Measurements from ENCODE around the gene CDC40.
A peak's percentile ranks its signal among the peaks of the same experiment; 100 is the strongest.

CDC40 gene

DNA sequence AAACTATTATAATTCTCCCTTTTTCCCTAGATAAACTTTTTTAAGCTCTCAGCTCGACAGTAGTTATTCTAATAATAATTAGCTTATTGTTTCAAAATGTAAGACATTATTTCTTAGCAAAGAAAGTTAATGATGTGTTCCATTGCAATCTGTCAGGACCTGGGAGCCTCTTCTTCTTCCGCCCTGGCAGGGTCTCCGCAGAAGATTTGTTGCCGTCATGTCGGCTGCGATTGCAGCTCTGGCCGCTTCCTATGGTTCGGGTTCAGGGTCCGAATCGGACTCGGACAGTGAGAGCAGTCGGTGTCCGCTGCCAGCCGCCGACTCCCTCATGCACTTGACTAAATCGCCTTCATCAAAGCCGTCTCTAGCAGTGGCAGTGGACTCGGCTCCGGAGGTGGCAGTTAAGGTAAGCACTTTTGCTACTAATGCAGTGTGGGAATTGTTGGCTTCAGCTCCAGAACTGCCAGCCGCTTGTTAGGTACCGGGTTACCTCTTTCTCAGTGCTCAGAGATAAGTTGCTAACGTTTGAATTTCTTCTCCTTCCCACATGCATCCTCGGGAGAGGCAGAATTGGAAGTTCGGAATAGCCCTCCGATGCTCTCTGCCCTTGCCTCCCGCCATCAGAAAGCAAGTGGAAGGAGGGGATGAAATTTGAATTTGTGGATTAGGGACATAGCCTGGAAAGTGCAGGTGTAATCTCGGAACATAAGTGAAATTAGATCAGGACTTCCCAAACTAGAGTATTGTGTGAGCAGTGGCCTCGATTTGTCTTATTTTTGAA, at the start of gene CDC40:
Gene CDC40 (plus strand): TSS at position 200 of the 781 bp plus-strand sequence. CDS start 18 bp downstream, at position 218.
- DNase-seq (ENCODE audit: low read depth in 2 of 2), result peak in 1 of 2 donors; percentile 29

DNA sequence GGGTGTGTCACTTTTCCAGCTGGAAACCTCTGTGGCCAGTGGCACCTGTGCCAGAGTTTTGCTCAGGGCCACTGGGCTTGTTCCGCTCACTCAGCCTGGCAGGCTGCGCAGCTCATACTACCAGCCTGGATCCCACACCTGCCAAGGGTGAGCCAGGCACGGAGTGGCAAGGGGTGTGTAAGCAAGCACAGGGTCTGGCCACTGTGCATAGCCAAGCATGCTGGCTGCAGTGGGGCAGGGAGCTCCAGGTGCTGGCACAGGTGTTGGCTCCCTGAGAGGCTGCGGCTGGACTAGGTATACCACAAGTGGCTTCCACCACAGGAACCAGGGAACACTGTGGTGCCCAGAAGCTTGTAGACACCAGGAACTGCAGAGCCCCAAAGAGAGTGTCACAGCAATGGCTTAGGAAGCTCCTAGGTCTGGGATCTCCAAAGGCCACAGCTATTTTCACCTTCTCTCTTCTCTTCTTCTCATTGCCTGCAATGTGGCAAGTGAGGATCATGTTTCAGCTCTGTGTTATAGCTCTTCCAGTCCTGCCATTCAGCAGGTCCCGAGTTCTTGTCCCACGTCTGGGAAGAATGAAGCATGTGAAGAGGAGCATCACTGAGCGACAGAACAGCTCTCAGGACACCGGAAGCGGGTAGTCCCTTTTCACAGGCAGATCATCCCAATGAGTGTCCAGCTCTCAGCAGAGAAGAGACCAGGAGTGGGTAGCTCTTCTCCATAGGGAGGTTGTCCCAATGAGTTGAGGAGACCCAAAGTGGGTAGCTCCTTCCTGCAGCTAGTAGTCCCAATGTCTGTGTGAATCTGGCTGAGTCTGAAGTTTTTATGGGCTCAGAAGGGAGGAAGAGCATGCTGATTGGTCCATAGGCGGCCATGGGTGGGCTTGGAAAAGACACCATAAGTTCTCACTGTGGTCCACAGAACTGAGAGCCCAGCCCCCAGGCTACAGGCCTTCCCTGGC, 42.0 kb upstream of the CDC40 start:
- no peak for DNase-seq (ENCODE audit: low read depth in 2 of 2)

DNA sequence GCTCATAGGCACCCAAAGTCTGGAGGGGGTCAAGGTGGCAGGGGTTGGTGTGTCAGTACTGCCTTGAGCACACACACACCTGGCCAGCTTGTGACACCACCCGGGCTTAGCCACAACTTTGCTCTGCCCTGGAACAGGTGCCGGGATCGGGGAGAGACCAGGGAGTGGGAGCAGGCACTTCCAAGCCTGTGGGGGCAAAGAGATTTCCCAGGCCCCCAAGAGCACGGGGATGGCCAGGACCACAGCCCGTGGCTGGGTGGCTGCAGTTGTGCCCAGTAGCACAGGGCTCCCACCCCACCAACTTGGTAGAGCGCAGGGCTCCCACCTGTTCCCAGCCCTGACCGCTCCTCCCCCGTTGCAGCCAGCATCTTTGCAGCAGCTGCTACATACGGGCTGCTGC, 41.2 kb upstream of the CDC40 start:
- DNase-seq (ENCODE audit: low read depth in 2 of 2), result no peak

DNA sequence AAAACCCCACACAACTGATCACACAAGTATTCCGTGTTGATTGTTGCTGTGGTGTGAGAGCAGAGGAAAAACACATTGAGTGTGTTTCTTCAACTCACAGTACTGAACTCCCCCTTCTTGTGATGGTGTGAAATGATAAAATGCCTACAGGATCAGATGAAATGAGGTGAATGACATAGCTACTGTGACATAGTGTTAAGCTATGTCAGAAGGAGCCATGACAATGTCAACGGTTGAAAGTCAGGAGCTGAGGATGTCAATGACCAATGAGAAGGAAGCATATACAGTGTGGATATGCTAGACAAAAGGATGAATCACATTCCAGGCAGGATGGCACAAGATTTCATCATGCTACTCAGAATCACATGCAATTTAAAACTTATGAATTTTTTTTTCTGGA, 39.6 kb upstream of the CDC40 start:
- DNase-seq (ENCODE audit: low read depth in 2 of 2), result no peak

DNA sequence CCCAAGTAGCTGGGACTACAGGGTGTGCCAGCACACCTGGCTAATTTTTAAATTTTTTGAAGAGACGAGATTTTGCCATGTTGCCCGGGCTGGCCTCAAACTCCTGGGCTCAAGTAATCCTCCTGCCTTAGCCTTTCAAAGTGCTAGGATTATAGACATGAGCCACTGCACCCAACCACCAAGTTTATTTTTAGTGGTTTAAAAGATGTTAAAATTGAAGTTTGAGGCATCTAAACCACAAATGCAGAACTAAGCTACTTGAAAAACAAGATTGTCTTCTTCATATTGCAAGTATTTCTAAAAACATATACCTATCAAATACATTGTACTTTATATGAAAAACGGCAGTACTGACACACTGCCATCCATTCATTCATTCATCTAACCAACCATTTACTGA, 32.4 kb upstream of the CDC40 start:
- DNase-seq (ENCODE audit: low read depth in 2 of 2), result no peak

DNA sequence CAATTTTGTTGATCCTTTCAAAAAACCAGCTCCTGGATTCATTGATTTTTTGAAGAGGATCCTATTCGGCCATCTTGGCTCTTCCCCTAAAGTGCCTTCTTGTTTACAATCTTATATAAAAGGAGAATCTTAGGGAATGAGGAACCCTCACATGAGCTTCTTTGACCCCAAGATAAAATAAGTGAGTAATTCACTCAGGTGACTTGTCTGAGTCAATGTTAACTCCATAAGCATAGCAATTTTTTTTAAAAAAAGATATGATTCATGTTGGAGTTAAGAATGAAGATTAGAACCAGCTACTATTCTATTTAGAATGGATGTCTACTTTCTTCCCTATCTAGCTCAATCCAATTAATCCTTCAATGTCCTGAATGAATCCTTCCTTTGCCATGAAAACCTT, 21.7 kb upstream of the CDC40 start:
- DNase-seq (ENCODE audit: low read depth in 2 of 2), result no peak

DNA sequence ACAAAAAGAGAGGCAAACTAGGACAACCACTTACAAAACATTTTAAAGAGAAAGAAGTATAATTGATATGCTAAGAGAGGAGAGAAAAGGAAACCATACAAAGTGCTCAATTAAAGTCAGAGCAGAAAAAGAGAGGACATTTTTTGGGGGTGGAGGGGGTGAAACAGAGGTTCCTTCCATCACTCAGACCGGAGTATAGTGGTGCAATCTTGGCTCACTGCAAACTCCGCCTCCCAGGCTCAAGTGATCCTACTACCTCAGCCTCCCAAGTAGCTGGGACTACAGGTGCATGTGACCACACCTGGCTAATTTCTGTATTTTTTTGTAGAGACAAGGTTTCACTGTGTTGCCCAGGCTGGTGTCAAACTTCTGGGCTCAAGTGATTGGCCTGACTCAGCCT, 10.1 kb upstream of the CDC40 start:
- no peak for DNase-seq (ENCODE audit: low read depth in 2 of 2)

DNA sequence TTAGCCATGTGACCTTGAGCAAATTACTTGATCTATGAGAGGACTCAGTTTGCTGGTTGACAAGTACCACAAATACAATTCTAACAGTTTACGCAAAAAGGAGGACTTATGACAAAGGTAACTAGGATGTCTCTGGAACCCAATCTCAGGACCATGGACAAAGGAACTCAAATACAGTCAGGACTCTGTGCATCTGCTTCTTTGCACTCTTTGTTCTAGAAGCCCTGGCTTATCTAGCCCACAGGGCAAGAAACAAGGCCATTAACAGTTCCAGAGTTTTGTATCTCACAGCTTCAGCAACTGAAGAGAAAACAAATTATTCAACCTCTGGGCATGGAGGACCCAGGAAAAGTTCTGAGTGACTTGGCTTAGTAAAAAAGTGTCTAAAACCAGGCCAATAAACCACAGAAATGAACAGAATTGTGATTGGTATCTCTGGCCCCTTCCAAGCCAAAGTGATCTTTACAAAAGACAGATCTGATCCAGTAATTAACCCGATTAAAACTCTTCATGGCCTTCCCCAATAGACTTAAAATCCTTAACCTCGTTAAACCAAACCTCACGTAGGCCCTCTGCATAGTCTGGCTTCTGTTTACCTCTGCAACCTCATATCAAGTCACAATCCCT, 6.6 kb upstream of the CDC40 start:
- DNase-seq (ENCODE audit: low read depth in 2 of 2), result no peak

DNA sequence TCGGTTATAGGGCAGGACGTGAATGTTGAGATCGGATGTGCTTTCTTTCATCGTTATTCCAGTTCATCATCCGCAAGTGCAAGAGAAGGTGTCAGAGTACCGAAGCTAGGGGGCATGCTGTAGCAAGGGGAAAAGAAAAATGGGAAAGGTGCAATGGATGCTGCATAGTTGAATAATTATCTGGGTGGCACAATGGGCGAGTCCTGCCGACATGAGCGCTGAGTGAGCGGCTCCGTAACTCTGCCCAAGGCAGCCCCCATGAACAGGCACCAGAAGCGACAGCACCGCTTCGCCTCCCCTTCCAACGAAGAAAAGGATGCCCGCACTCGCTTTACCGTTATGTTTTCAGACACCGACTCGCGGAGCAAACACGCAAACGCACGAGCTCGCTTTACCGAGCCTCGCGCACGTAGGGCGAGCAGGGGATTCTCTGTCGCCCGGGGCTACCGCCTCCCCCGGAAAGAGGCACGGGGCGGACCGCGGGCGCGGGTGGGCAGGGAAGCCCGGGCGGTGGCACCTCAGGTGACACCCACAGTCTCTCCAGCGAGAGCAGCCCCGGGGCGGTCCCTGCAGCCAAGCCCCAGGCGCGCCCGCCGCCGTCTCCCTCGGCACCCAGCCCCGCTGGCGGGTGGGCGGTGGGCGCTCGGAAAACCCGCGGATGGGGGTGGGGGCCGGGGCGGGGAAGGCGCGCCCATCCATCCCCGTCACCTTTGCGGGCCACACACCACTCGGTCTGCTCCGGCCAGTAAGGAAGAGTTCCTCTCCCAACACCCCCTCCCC, 1.4 kb upstream of the CDC40 start:
- peak; percentile 45 for DNase-seq (ENCODE audit: low read depth in 2 of 2)

DNA sequence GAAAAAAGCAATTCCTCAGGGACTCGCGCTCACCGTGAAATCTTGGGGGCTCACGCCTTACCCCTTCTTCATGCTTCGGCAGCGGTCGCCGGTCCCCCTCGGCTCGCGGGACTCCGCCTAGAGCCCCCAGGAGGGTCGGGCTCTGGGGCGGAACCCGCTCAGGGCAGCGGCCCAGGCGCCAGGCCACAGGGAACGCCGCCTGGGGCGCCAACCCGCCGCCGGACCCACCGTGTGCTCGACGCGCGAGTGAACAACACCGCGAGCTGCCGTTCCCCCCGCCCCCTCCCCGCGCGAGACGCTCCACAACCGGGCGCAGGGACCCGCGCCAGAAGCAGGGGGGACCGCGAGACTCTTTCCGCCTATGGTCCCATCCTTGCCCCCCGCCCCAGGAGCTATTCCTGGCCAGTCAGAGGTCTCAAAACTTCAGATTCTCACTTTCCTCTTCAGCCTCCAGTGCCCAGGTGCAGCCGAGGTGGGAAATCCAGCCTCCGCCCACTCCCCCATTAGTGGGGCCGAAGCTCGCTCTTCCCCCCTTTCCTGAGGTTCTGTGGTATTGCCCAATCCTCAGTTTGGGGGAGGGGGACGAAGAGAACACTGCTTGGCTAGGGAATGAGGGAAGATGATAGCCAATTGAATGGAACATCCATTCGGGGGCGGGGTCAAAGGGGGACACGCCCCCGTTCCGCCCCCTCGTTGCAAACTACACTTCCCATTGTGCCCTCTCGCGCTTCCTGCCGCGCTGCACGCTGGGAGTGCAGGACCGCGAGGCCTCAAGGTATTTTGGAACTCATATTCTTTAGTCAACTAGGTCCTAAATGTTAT, 610 bp upstream of the CDC40 start, which contains the start of gene WASF1:
Gene WASF1 (minus strand): TSS at position 265 of the 822 bp plus-strand sequence. CDS start 52,069 bp downstream, outside the sequence.
- peak; percentile 73 to 82 for DNase-seq (ENCODE audit: low read depth in 2 of 2)

DNA sequence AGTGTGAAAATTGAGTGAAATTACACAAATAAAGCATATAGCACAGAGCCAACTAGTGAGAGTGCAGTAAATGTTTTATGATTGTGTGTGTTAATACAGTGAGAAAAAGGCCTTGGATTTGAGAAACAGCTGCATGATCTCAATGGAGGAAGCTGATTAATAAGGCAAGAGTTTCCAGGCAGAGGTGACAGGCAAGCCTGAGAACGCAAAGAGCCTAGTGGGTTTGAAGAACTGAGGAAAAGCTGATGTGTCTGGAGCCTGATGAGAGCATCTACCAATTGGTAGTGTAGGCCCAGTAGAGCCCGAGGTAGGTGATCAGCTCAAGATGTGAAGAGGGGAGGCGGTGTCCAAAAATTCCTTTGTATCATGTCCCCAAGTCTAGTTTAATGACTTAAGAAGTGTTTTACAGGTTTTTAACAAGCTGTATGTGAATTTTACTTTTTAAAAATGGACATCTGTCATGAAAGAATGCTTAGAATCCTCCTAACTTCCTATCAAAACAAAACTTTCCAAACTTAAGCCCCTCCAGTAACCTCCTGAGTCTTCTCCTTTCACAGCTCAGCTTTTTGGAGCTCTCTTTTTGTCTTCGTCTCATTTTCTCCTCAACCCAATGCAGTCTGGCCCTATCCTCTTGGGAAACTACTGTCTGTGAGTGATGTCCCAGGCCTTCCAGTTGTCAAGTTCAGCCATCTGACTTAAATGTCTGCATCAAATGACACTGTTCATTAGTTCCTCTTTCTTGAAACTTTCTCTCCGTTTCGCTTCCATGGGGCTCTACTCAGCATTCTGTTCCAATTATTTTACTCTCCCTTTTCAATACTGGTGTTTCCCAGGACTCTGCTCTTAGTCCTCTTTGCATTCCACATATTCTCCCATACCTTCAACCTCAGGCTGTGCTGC, 1.2 kb downstream of the CDC40 start:
- DNase-seq (ENCODE audit: low read depth in 2 of 2), result no peak

DNA sequence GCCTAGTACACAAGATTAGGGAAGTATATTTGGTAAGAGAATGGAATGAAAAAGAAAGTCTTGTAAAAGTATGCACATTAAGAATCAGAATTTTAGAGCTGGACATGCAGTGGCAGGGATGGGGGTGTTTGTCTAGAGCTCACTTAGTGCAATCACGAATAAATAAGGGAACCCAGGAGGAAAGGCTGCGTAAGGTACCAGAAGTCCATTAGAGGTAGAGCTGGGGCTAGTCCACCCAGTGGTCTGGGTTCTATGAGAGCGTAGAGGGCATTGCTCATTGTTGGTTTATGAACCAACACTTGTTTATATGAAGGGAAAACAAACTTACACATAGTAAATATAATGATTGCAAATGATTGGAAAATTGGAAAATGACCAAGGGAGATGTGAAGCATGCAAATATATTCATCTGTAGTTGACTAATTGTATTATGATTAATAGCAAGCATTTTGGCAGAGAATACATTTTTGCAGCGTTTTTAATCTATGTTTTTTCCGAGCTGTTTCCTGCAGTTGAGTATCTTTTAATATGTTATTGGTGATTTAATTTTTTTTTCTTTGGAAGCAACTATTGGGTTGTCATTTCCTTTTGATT, 3.2 kb downstream of the CDC40 start:
- DNase-seq (ENCODE audit: low read depth in 2 of 2), result no peak

DNA sequence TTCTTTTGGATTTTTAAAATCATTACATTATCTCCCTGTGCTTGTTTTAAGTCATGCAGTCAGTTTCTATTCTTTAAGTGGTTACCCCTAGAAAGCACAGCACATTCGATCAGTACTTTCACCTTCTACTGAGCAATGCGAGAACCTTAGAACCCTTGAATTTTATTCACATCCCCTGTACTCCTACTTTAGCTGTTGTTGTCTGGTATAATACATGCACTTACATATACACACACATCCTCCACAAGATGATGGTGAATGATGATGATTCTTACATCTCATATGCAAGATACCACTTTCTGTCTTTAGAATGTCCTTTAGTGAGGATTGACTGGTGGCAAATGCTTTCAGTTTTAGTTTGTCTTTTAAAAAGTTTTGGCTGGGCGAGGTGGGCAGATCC, 5.7 kb downstream of the CDC40 start:
- DNase-seq (ENCODE audit: low read depth in 2 of 2), result no peak

DNA sequence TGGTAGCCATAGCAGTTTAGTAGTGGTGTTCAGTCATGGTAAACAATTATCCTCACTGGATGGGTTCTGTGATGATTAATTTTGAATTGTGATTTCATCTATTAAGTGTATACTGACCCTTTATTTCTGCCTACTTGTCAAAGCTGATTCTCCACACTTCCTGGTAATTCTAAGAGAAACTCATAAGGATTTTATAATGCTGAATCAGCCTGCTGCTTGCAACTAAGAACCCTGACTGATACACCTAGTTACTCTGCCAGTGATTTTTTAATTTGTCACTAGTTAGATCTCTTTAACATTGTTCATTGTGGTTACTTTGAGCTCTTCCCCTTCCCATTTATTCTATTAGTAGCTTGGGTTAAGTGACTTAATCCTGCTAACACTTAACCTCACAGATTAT, 8.6 kb downstream of the CDC40 start:
- DNase-seq (ENCODE audit: low read depth in 2 of 2), result no peak

DNA sequence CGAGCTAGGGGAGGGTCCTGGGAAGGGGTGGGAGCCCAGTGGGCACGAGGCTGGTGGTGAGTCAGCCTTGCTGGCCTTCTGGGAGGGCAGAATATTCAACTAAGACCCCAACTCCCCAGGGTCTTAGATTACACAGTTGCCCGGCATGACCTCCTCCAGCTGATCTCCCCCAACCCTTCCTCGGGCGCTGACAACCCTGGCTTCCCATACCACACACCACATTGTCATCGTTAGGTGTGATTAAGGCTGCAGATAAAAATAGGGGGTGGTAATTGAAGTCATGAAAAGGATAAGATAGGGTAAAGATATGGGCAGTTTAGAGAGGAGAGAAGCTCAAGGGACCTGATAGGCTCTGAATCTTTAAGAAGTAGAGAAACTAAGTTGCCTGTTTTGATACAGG, 10.5 kb downstream of the CDC40 start:
- no peak for DNase-seq (ENCODE audit: low read depth in 2 of 2)

DNA sequence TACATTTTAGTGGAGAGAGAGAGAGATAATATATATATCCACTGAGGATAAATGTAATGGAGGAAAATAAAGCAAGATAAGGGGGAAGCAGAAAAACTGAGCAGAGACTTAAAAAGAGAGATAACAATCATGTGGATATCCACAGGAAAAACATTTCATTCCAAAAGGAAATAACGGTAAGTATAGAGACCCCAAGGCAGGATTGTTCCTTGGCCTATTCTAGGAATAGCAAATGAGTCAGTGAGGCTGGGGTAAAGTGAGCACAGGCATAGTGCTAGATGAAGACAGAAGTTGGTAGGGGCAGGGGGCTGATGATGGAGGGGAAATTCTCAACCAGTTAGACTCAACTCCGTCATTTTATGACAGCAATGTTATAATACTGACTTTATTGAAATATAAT, 11.2 kb downstream of the CDC40 start:
- no peak for DNase-seq (ENCODE audit: low read depth in 2 of 2)

DNA sequence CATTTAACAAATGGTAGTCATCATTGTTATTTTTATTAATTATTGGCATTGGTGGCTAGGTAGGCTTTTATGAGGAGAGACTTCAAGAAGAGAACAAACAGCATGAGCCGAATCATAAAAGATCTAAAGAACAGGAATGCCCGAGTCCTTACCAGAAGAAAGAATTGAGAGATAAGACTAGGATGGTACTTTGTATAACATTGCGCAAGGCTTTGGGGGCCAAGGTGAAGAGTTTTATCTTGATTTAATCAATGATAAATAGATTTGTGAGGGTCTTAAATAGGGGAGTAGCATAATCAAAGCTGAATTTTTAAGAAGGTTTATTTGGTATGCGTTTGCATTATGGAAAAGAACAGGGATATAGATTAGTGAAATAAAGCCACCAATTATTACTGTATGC, 15.4 kb downstream of the CDC40 start:
- DNase-seq (ENCODE audit: low read depth in 2 of 2), result no peak

DNA sequence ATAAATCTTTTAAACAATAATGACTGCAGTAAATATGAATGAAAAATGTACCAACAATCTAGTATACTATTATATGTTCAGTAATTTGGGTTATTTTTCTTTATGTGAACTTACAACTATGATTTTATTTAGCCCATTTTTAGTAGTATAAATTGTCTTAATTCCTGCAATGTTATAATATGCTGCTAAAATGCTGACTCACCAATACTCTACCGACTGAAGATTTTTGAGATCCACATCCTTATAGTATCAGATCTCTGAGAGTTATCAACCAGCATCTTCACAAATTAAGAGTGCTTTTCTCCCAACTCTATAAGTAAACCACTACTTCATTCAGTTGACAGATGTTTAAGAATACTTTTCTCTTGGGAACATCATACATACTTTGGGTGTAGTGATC, 16.6 kb downstream of the CDC40 start:
- DNase-seq (ENCODE audit: low read depth in 2 of 2), result no peak

DNA sequence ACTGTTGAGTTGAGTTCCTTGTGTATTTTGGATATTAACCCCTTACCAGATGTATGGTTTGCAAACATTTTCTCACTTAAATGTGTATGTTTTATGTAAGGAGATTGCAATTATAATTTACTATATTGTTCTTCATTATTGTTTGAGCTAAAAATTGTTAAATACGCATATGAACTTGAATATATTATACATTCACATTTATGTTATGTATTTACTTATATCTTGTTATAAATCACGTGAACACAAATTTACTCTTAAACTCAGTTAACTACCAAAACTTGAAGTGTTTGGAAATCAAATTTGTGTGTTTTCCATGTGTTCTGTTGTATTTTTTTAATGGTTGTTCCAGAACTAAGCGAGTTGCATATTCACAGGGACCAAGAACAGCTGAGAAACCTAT, 18.3 kb downstream of the CDC40 start:
- no peak for DNase-seq (ENCODE audit: low read depth in 2 of 2)

All from activated CD8-positive, alpha-beta memory T cell treated with anti-CD3 and anti-CD28 coated beads for 4 hours (primary cell).